Endothelial cell of umbilical vein (primary cell): ENCODE results near the gene RHOG. TPM values are rescaled to one million over a fixed set of nuclear protein-coding genes. Genes with fewer than 3 reads are reported as not detected.
A peak's percentile ranks its signal among the peaks of the same experiment; 100 is the strongest.

Source experiments
- BruUV-seq: library from RNA; stranded (reverse); fragments of 400-500 nt; replicated peaks from 2 replicates; lab custom pipeline; 2021; lab: Mats Ljungman, UMichigan
- CTCF ChIA-PET: fragments of 300-600, 350-600 bp; sonication (Branson Sonifier 250); formaldehyde crosslinking; loops from one replicate; lab custom pipeline; 2021; ENCODE audit warnings: antibody characterized with exemption, inconsistent platforms; lab: Charles Lee
- POLR2A ChIA-PET: fragments of 300-600, 350-600 bp; sonication (Branson Sonifier 250); formaldehyde crosslinking; loops from one replicate; lab custom pipeline; 2021; ENCODE audit warnings: antibody characterized with exemption, inconsistent platforms; lab: Charles Lee
- DNase-seq: peaks from one replicate; pipeline ENCODE4 v3.0.0-alpha.2; 2011; ENCODE audit warnings: low read depth, low spot score
- FAIRE-seq: peaks from 2 replicates; lab custom pipeline; 2011; peaks lifted over from hg19 to GRCh38; lab: Jason Lieb, UNC
- H2AFZ ChIP-seq: 2 replicates; pipeline ENCODE4 v1.6.0; 2012; ENCODE audit warnings: low read depth, low read length, control low read depth, inconsistent platforms
- H3K27ac ChIP-seq: 2 replicates; pipeline ENCODE4 v1.5.1; 2011; ENCODE audit warnings: low read depth, mild to moderate bottlenecking, control low read depth, low read length, moderate library complexity; ENCODE audit not compliant: insufficient read depth
- H3K27me3 ChIP-seq, 2 experiments: 2 replicates each; pipeline versions ENCODE4 v1.6.0 to v1.6.1; 2011; ENCODE audit warnings: low read length in 2 of 2, mixed read lengths in 1 of 2; ENCODE audit not compliant: control insufficient read depth in 2 of 2, insufficient read depth in 2 of 2
- H3K36me3 ChIP-seq, 2 experiments: 2 replicates in 1 of 2; 3 replicates in 1 of 2; pipeline ENCODE4 v1.5.1; 2011; ENCODE audit warnings: low read length in 2 of 2, mild to moderate bottlenecking in 1 of 2, moderate library complexity in 1 of 2; ENCODE audit not compliant: control insufficient read depth in 2 of 2, insufficient read depth in 2 of 2; ENCODE audit errors: extremely low read depth in 1 of 2
- H3K4me1 ChIP-seq: 3 replicates; pipeline ENCODE4 v1.5.1; 2011; ENCODE audit warnings: mild to moderate bottlenecking, low read length; ENCODE audit not compliant: control insufficient read depth, insufficient read depth; ENCODE audit errors: extremely low read depth
- H3K4me2 ChIP-seq: 2 replicates; pipeline ENCODE4 v1.6.1; 2011; ENCODE audit warnings: low read length, control low read depth, mixed read lengths; ENCODE audit not compliant: insufficient read depth
- H3K4me3 ChIP-seq, 3 experiments: fragments of 200-600 bp in 1 of 3; sonication (generic), shearing (Covaris generic) in 1 of 3; replicated peaks in 1 of 3; 2 replicates each; pipeline ENCODE4 v1.5.1; 2011 to 2016; ENCODE audit warnings: control low read depth in 3 of 3, low read length in 3 of 3, mild to moderate bottlenecking in 2 of 3, inconsistent platforms in 1 of 3, low read depth in 1 of 3, moderate library complexity in 1 of 3; ENCODE audit not compliant: insufficient read depth in 1 of 3
- H3K79me2 ChIP-seq: 2 replicates; pipeline ENCODE4 v1.6.0; 2012; ENCODE audit warnings: low read length, inconsistent platforms; ENCODE audit not compliant: control insufficient read depth, insufficient read depth
- H3K9ac ChIP-seq: replicated peaks from 2 replicates; pipeline ENCODE3; 2011; ENCODE audit warnings: low read length, control low read depth; ENCODE audit not compliant: insufficient read depth; ENCODE audit errors: extremely low read depth
- H3K9me1 ChIP-seq: replicated peaks from 3 replicates; pipeline ENCODE4 v1.6.0; 2011; ENCODE audit warnings: mild to moderate bottlenecking, low read length; ENCODE audit not compliant: control insufficient read depth, insufficient read depth; ENCODE audit errors: extremely low read depth
- H3K9me3 ChIP-seq: replicated peaks from 2 replicates; pipeline ENCODE4 v1.5.1; 2012; ENCODE audit warnings: low read length, inconsistent platforms; ENCODE audit not compliant: control insufficient read depth, insufficient read depth
- H4K20me1 ChIP-seq: replicated peaks from 2 replicates; pipeline ENCODE3; 2011; ENCODE audit warnings: mild to moderate bottlenecking, low read length; ENCODE audit not compliant: control insufficient read depth, insufficient read depth; ENCODE audit errors: extremely low read depth
- EZH2 ChIP-seq: IDR thresholded peaks from 2 replicates; pipeline ENCODE4 v1.6.1; 2012; ENCODE audit warnings: borderline replicate concordance, low read depth, mild to moderate bottlenecking, moderate library complexity, low read length, inconsistent platforms; ENCODE audit not compliant: severe bottlenecking
- FOS ChIP-seq: IDR thresholded peaks from 2 replicates; pipeline ENCODE4 v1.6.1; 2011; ENCODE audit warnings: mild to moderate bottlenecking, low read length, moderate library complexity, borderline replicate concordance; ENCODE audit not compliant: insufficient read depth
- GATA2 ChIP-seq: IDR thresholded peaks from 2 replicates; pipeline ENCODE4 v1.7.0; 2011; ENCODE audit warnings: low read depth, mild to moderate bottlenecking, moderate library complexity, mixed read lengths, low read length; ENCODE audit not compliant: insufficient read length, insufficient read depth
- JUN ChIP-seq: IDR thresholded peaks from 2 replicates; pipeline ENCODE4 v1.6.1; 2011; ENCODE audit warnings: borderline replicate concordance, low read depth; ENCODE audit not compliant: insufficient read length, insufficient read depth
- MYC ChIP-seq: IDR thresholded peaks from one replicate; pipeline ENCODE4 v1.6.1; 2011; ENCODE audit warnings: mild to moderate bottlenecking, low read depth, low read length
- POLR2A ChIP-seq: IDR thresholded peaks from 2 replicates; pipeline ENCODE4 v1.6.1; 2012; ENCODE audit warnings: low read depth, mild to moderate bottlenecking, control low read depth, low read length
- POLR2AphosphoS5 ChIP-seq: IDR thresholded peaks from 2 replicates; pipeline ENCODE4 v1.6.1; 2012; ENCODE audit warnings: low read depth, mild to moderate bottlenecking, control low read depth, low read length, moderate library complexity; ENCODE audit not compliant: insufficient read depth
- dilution Hi-C: fragments of 300-500 bp; cut with MboI; formaldehyde crosslinking; loops from one replicate; pipeline ENCODE4 v1.15.0; 2019; ENCODE audit warnings: low sequenced_read_pairs; ENCODE audit not compliant: extremely low pct_ligation_motif_present
- intact Hi-C: fragments of 100-400 bp; cut with micrococcal nuclease; formaldehyde crosslinking; loops from one replicate; pipeline ENCODE4 v1.10.0; 2022
- polyA plus RNA-seq, 4 experiments: library from polyadenylated mRNA; depleted of rRNA in 3 of 4; stranded (reverse) in 3 of 4; unstranded in 1 of 4; fragments of >200 nt; gene quantifications; 2 replicates each; pipeline versions ENCODE4 v1.2.1 to v1.2.3, GENCODE V29; 2011 to 2012; ENCODE audit warnings: missing spikeins in 1 of 4
- total RNA-seq: library from RNA; stranded (reverse); gene quantifications from 2 replicates; pipeline ENCODE4 v1.2.3, GENCODE V29; 2021
- TF ChIP-seq, protein P1 (sequence below), 2 donors: IDR thresholded peaks; 1 replicate in 1 of 2; 2 replicates in 1 of 2; pipeline ENCODE4 v1.5.1; 2011; ENCODE audit warnings: low read length in 2 of 2, mild to moderate bottlenecking in 2 of 2, moderate library complexity in 2 of 2, control low read depth in 1 of 2, inconsistent platforms in 1 of 2, low read depth in 1 of 2; ENCODE audit not compliant: insufficient read depth in 1 of 2; ENCODE audit errors: extremely low read depth in 1 of 2
- TF ChIP-seq, protein P2 (sequence below): IDR thresholded peaks from 2 replicates; pipeline ENCODE4 v1.6.1; 2011; ENCODE audit not compliant: insufficient read depth, insufficient read length

Gene RHOG
- total and polyA plus RNA-seq, 2 donors (not counting 3 experiments of a cell fraction or from before 2014, with no cell fraction given) = 69.0 to 119 TPM

DNA sequence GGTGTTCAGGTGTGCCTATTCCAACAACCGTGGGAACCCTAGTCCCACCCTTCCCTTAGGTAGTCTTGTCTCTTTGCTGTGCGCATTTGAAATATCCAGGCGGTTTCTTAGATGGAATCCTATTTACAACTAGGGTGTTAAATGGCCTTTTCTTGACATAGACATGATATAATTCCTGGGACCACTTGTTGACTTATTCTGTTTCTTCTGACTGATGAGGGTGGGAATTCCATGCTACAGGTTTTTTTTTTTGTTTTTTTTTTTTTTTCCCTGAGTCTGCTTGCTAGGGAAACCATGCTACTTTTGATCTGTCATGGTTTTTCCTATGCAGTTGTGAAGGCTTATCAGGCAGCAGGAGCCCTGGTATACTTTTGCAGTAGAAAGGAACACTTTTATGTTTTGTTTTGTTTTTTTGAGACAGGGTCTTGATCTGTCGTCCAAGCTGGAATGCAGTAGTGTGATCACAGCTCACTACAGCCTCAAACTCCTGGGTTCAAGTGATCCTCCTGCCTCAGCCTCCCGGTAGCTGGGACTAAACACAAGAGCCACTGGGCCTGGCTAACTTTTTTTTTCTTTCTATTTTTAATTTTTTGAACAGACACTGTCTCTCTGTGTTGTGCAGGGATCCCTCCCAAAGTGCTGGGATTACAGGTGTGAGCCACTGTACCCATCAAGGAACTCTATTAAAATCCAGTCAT, 16.2 kb upstream of the RHOG start:
- no peak overlapping the region for H3K9ac ChIP-seq
- peak overlapping the region; percentile 51 for H3K4me2 ChIP-seq
- CTCF ChIA-PET = interaction anchor here (1.1 to 3.1 kb wide), 6 partner anchors 8 to 215 kb away, joined by 4 to 88 read pairs (median 34); partner anchors contain the start of gene RHOG
- BruUV-seq = no TSS peak
- no peaks in the 10 kb centered on the region for H3K36me3 ChIP-seq
- dilution Hi-C loops = loop anchor here (25.0 kb wide), 1 partner anchor 205 kb away; no protein-coding TSS in a partner anchor
- peak overlapping the region in 1 of 3 experiments; percentile 88 for H3K4me3 ChIP-seq
- H3K79me2 ChIP-seq = peaks cover 7% of the 10 kb centered on the region
- peaks cover 21% of the 10 kb centered on the region for H3K4me1 ChIP-seq
- intact Hi-C loops = loop anchor here (5.0 kb wide), 2 partner anchors 60 to 90 kb away; no protein-coding TSS in a partner anchor
- no peak for DNase-seq
- H4K20me1 ChIP-seq = no peaks in the 10 kb centered on the region
- H3K27ac ChIP-seq = no peak overlapping the region
- no peaks in the 10 kb centered on the region for H3K9me1 ChIP-seq
- no peak for FAIRE-seq
- TF ChIP-seq EZH2 (no peak), MYC (no peak), JUN (no peak), POLR2AphosphoS5 (no peak), POLR2A (no peak), FOS (no peak), GATA2 (no peak)
- TF ChIP-seq, protein P1, sequence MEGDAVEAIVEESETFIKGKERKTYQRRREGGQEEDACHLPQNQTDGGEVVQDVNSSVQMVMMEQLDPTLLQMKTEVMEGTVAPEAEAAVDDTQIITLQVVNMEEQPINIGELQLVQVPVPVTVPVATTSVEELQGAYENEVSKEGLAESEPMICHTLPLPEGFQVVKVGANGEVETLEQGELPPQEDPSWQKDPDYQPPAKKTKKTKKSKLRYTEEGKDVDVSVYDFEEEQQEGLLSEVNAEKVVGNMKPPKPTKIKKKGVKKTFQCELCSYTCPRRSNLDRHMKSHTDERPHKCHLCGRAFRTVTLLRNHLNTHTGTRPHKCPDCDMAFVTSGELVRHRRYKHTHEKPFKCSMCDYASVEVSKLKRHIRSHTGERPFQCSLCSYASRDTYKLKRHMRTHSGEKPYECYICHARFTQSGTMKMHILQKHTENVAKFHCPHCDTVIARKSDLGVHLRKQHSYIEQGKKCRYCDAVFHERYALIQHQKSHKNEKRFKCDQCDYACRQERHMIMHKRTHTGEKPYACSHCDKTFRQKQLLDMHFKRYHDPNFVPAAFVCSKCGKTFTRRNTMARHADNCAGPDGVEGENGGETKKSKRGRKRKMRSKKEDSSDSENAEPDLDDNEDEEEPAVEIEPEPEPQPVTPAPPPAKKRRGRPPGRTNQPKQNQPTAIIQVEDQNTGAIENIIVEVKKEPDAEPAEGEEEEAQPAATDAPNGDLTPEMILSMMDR (IDR thresholded peaks at IDR 0.05; ENCODE audit: extremely low read depth in 1 of 2, insufficient read depth in 1 of 2, low read depth in 1 of 2, low read length in 2 of 2) = no peak
- TF ChIP-seq, protein P2, sequence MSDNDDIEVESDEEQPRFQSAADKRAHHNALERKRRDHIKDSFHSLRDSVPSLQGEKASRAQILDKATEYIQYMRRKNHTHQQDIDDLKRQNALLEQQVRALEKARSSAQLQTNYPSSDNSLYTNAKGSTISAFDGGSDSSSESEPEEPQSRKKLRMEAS = no peak
- no peaks in the 10 kb centered on the region for H3K27me3 ChIP-seq
- H2AFZ ChIP-seq = no peak overlapping the region
- no peaks in the 10 kb centered on the region for H3K9me3 ChIP-seq
- POLR2A ChIA-PET = no interaction called here
